Ishikawa (cell line): Measurements from ENCODE around the gene COL20A1.

Experiments used
- CEBPB ChIP-seq: IDR thresholded peaks from 2 replicates; pipeline ENCODE4 v1.6.1; 2012
- CREB1 ChIP-seq: IDR thresholded peaks from 2 replicates; pipeline ENCODE4 v1.6.1; 2012; ENCODE audit warnings: low read depth
- EGR1 ChIP-seq: IDR thresholded peaks from 2 replicates; pipeline ENCODE4 v1.6.1; 2012
- EP300 ChIP-seq: IDR thresholded peaks from 2 replicates; pipeline ENCODE4 v1.6.1; 2012; ENCODE audit warnings: borderline replicate concordance
- FOXM1 ChIP-seq: IDR thresholded peaks from 2 replicates; pipeline ENCODE4 v1.6.1; 2012; ENCODE audit warnings: low read depth, borderline replicate concordance
- MAX ChIP-seq: IDR thresholded peaks from 2 replicates; pipeline ENCODE4 v1.6.1; 2012
- NFIC ChIP-seq: IDR thresholded peaks from 2 replicates; pipeline ENCODE4 v1.6.1; 2012
- RAD21 ChIP-seq: IDR thresholded peaks from 2 replicates; pipeline ENCODE4 v1.6.1; 2012; ENCODE audit warnings: low read depth
- REST ChIP-seq: IDR thresholded peaks from 2 replicates; pipeline ENCODE4 v1.6.1; 2012; ENCODE audit warnings: low read depth, mild to moderate bottlenecking
- TAF1 ChIP-seq: IDR thresholded peaks from 2 replicates; pipeline ENCODE4 v1.6.1; 2012; ENCODE audit warnings: low read depth, mild to moderate bottlenecking
- TCF12 ChIP-seq: IDR thresholded peaks from 2 replicates; pipeline ENCODE4 v1.6.1; 2012; ENCODE audit warnings: low read depth
- TEAD4 ChIP-seq: IDR thresholded peaks from 2 replicates; pipeline ENCODE4 v1.6.1; 2012
- USF1 ChIP-seq: IDR thresholded peaks from 2 replicates; pipeline ENCODE4 v1.6.1; 2012
- YY1 ChIP-seq: IDR thresholded peaks from 2 replicates; pipeline ENCODE4 v1.6.1; 2012; ENCODE audit warnings: low read depth
- ZBTB7A ChIP-seq: IDR thresholded peaks from 2 replicates; pipeline ENCODE4 v1.6.1; 2012; ENCODE audit warnings: low read depth

The COL20A1 gene

GRCh38 chr20:63295846-63296245 lies 2.9 kb downstream of the COL20A1 start:
- TF ChIP-seq MAX = no peak
- no peak for TF ChIP-seq NFIC
- TF ChIP-seq REST = no peak
- no peak for TF ChIP-seq RAD21
- TF ChIP-seq YY1 = no peak
- no peak for TF ChIP-seq TCF12
- TF ChIP-seq USF1 = no peak
- TF ChIP-seq CREB1 = no peak
- no peak for TF ChIP-seq ZBTB7A
- TF ChIP-seq EGR1 = no peak
- no peak for TF ChIP-seq EP300
- TF ChIP-seq FOXM1 = no peak
- no peak for TF ChIP-seq CEBPB

- TF ChIP-seq TAF1 (no peak), EP300 (no peak), TCF12 (no peak), EGR1 (no peak), YY1 (no peak), CEBPB (no peak), NFIC (no peak), REST (no peak), USF1 (no peak), ZBTB7A (no peak), MAX (no peak), TEAD4 (no peak), CREB1 (no peak), FOXM1 (no peak), RAD21 (no peak)
Observed at GRCh38 chr20:63296531-63297299, 3.7 kb downstream of the COL20A1 start.

GRCh38 chr20:63297371-63297781 lies 4.4 kb downstream of the COL20A1 start:
- no peak for TF ChIP-seq NFIC
- TF ChIP-seq FOXM1 = no peak
- TF ChIP-seq REST = no peak
- no peak for TF ChIP-seq EP300
- TF ChIP-seq TAF1 = no peak

GRCh38 chr20:63297796-63298572 lies 5.0 kb downstream of the COL20A1 start:
- TF ChIP-seq EP300 (no peak), CEBPB (no peak), RAD21 (no peak), NFIC (no peak), TCF12 (no peak), REST (no peak), ZBTB7A (no peak), USF1 (no peak), CREB1 (no peak), MAX (no peak)
